ENCODE data around the gene TRIP4. TPM values are rescaled to one million over a fixed set of nuclear protein-coding genes. Genes with fewer than 3 reads are reported as not detected.
"Not testable (repeated sequence)": the region's sequence is repeated elsewhere in the genome, so short reads cannot be mapped to it uniquely, and the experiment has no call there.

TRIP4 gene
- total and polyA plus RNA-seq, 2 donors (not counting 3 experiments of a cell fraction or from before 2014, with no cell fraction given): 10.9 to 31.1 TPM

- ChIA-PET POLR2A (no interaction called here), CTCF (interaction anchor here (1.3 to 1.4 kb wide), 2 partner anchors 11 to 159 kb away, joined by 4 to 5 read pairs; no protein-coding TSS in a partner anchor)
- H3K36me3 ChIP-seq (ENCODE audit: control insufficient read depth in 2 of 2, extremely low read depth in 1 of 2, insufficient read depth in 2 of 2, low read length in 2 of 2): peaks cover 0 to 4% of the 10 kb centered on the region in 2 experiments
- no TSS peak for BruUV-seq (replicated peaks)
- FAIRE-seq (peak; percentile 59), DNase-seq (ENCODE audit: low read depth, low spot score) (no peak)
- no peak overlapping the region for H3K27ac ChIP-seq (ENCODE audit: insufficient read depth, low read depth, low read length)
- no peaks in the 10 kb centered on the region for H3K79me2 ChIP-seq (ENCODE audit: control insufficient read depth, insufficient read depth, low read length)
- TF ChIP-seq MYC (IDR thresholded peaks at IDR 0.05; ENCODE audit: low read depth, low read length) (no peak), GATA2 (IDR thresholded peaks at IDR 0.05; ENCODE audit: insufficient read depth, insufficient read length, low read depth, low read length) (no peak), POLR2AphosphoS5 (IDR thresholded peaks at IDR 0.05; ENCODE audit: insufficient read depth, low read depth, low read length) (no peak), POLR2A (IDR thresholded peaks at IDR 0.05; ENCODE audit: low read depth, low read length) (no peak), FOS (IDR thresholded peaks at IDR 0.05; ENCODE audit: borderline replicate concordance, insufficient read depth, low read length) (no peak), JUN (IDR thresholded peaks at IDR 0.05; ENCODE audit: borderline replicate concordance, insufficient read depth, insufficient read length, low read depth) (no peak), EZH2 (IDR thresholded peaks at IDR 0.05; ENCODE audit: borderline replicate concordance, low read depth, low read length, severe bottlenecking) (no peak)
- TF ChIP-seq, protein P1, sequence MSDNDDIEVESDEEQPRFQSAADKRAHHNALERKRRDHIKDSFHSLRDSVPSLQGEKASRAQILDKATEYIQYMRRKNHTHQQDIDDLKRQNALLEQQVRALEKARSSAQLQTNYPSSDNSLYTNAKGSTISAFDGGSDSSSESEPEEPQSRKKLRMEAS (IDR thresholded peaks at IDR 0.05; ENCODE audit: insufficient read depth, insufficient read length): no peak
- TF ChIP-seq, protein P2, sequence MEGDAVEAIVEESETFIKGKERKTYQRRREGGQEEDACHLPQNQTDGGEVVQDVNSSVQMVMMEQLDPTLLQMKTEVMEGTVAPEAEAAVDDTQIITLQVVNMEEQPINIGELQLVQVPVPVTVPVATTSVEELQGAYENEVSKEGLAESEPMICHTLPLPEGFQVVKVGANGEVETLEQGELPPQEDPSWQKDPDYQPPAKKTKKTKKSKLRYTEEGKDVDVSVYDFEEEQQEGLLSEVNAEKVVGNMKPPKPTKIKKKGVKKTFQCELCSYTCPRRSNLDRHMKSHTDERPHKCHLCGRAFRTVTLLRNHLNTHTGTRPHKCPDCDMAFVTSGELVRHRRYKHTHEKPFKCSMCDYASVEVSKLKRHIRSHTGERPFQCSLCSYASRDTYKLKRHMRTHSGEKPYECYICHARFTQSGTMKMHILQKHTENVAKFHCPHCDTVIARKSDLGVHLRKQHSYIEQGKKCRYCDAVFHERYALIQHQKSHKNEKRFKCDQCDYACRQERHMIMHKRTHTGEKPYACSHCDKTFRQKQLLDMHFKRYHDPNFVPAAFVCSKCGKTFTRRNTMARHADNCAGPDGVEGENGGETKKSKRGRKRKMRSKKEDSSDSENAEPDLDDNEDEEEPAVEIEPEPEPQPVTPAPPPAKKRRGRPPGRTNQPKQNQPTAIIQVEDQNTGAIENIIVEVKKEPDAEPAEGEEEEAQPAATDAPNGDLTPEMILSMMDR (IDR thresholded peaks at IDR 0.05; ENCODE audit: extremely low read depth in 1 of 2, insufficient read depth in 1 of 2, low read depth in 1 of 2, low read length in 2 of 2): no peak
- H3K4me3 ChIP-seq (replicated peaks in 1 of 3; ENCODE audit: insufficient read depth in 1 of 3, low read depth in 1 of 3, low read length in 3 of 3): no peak overlapping the region
- H3K9me1 ChIP-seq (replicated peaks; ENCODE audit: control insufficient read depth, extremely low read depth, insufficient read depth, low read length): no peaks in the 10 kb centered on the region
- no peak overlapping the region for H3K4me2 ChIP-seq (ENCODE audit: insufficient read depth, low read length)
- no peaks in the 10 kb centered on the region for H3K27me3 ChIP-seq (ENCODE audit: control insufficient read depth in 2 of 2, insufficient read depth in 2 of 2, low read length in 2 of 2)
- no peaks in the 10 kb centered on the region for H3K9me3 ChIP-seq (replicated peaks; ENCODE audit: control insufficient read depth, insufficient read depth, low read length)
- no peak overlapping the region for H3K9ac ChIP-seq (replicated peaks; ENCODE audit: extremely low read depth, insufficient read depth, low read length)
- no peaks in the 10 kb centered on the region for H4K20me1 ChIP-seq (replicated peaks; ENCODE audit: control insufficient read depth, extremely low read depth, insufficient read depth, low read length)
- no peaks in the 10 kb centered on the region for H3K4me1 ChIP-seq (ENCODE audit: control insufficient read depth, extremely low read depth, insufficient read depth, low read length)
- dilution Hi-C loops (cut with MboI; ENCODE audit: extremely low pct_ligation_motif_present, low sequenced_read_pairs): no loop called here
- H2AFZ ChIP-seq (ENCODE audit: low read depth, low read length): no peak overlapping the region
- intact Hi-C loops (cut with micrococcal nuclease): no loop called here
These were observed 18.5 kb upstream of the TRIP4 start for GRCh38 chr15:64369078-64369607.

DNA sequence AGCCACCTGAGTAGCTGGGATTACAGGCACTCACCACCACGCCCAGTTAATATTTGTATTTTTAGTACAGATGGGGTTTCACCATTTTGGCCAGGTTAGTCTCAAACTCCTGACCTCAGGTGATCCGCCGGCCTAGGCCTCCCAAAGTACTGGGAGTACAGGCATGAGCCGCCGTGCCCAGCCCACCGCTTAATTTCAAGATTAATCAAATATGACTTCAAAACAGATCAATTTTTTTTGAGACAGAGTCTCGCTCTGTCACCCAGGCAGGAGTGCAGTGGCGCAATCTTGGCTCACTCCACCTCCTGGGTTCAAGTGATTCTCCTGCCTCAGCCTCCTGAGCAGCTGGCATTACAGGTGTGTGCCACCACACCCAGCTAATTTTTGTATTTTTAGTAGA, 16.3 kb upstream of the TRIP4 start:
- H3K27me3 ChIP-seq (ENCODE audit: control insufficient read depth in 2 of 2, insufficient read depth in 2 of 2, low read length in 2 of 2); H3K9ac ChIP-seq (replicated peaks; ENCODE audit: extremely low read depth, insufficient read depth, low read length); H3K4me1 ChIP-seq (ENCODE audit: control insufficient read depth, extremely low read depth, insufficient read depth, low read length); intact Hi-C loops (cut with micrococcal nuclease); H3K9me3 ChIP-seq (replicated peaks; ENCODE audit: control insufficient read depth, insufficient read depth, low read length); H3K27ac ChIP-seq (ENCODE audit: insufficient read depth, low read depth, low read length); BruUV-seq (replicated peaks); CTCF ChIA-PET; H3K4me2 ChIP-seq (ENCODE audit: insufficient read depth, low read length); POLR2A ChIA-PET; H3K9me1 ChIP-seq (replicated peaks; ENCODE audit: control insufficient read depth, extremely low read depth, insufficient read depth, low read length); H3K4me3 ChIP-seq (replicated peaks in 1 of 3; ENCODE audit: insufficient read depth in 1 of 3, low read depth in 1 of 3, low read length in 3 of 3); DNase-seq (ENCODE audit: low read depth, low spot score); H3K36me3 ChIP-seq (ENCODE audit: control insufficient read depth in 2 of 2, extremely low read depth in 1 of 2, insufficient read depth in 2 of 2, low read length in 2 of 2); FAIRE-seq; H4K20me1 ChIP-seq (replicated peaks; ENCODE audit: control insufficient read depth, extremely low read depth, insufficient read depth, low read length); H3K79me2 ChIP-seq (ENCODE audit: control insufficient read depth, insufficient read depth, low read length); H2AFZ ChIP-seq (ENCODE audit: low read depth, low read length); dilution Hi-C loops (cut with MboI; ENCODE audit: extremely low pct_ligation_motif_present, low sequenced_read_pairs): not testable (repeated sequence)

Data from endothelial cell of umbilical vein (primary cell).